ENCODE results near the gene SLC38A5.
A peak's percentile ranks its signal among the peaks of the same experiment; 100 is the strongest.
"Not testable (repeated sequence)": the region's sequence is repeated elsewhere in the genome, so short reads cannot be mapped to it uniquely, and the experiment has no call there.

Gene SLC38A5

DNA sequence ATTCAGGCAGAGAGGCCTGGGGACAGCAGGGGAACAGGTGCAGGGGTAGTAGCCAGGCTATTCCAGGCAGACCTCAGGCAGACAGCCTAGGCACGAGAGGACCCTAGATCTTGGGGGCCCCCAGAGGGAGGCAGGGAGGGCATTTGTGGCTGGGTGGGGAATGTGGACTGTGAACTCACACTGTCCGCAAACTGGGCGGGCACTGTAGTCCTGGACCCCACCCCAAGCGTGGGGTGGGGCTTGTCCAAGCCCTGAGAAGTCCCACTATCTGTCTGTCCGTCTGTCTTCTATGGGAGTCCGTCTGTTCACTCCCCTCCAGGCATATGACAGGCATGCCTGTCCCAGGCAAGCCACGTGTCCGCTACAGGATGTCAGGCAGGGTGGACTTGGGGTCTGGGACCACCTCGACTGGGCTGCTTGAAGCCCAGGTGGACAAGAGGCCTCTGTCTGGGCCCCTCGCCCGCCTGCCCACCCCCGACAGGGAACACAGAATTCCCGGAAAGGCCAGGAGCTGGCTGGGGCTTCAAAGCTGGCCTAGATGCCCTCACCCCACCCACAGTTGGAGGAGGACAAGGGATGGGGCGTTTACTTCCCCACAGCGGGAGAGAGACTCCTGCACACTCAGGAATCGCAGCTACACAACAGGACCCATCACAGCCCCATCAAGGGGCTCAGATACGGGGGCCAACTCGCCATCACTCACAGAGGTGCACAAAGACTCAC is at the start of gene SLC38A5:
SLC38A5 (minus strand) TSS at position 151 of the 723 bp plus-strand sequence. CDS start 2,336 bp downstream, outside the sequence.
- no peak for DNase-seq

DNA sequence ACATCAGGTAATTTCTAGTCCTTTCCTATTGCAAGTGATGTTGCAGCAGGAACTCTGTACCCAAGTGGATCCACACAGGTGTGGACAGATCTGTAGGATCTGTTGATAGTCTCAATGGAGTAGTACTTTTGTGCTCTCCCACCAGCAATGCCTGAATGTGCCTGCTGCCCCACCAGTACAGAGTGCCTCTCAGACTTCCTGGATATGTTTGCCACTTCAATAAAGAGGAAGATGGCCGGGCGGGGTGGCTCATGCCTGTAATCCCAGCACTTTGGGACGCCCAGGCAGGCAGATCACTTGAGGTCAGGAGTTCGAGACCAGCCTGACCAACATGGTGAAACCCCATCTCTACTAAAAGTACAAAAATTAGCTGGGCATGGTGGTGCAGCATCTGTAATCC is 49.4 kb upstream of the SLC38A5 start:
- DNase-seq = not testable (repeated sequence)

DNA sequence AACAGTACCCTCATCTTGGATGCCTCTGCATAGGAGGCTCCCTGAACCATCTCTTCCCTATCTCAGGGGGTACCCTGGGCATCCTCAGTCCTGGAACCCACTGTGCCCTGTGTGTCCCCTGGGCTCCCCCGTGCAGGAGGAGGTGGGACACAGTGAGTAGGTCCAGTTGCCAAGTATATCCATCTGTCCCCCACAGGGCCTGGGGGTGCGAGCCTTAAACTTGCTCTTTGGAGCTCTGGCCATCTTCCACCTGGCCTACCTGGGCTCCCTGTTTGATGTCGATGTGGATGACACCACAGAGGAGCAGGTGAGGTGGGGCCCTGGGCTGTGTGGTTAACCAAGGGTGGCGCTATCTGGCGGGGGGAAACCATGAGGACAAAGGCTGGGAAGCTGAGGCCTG is 46.9 kb upstream of the SLC38A5 start:
- DNase-seq = no peak

DNA sequence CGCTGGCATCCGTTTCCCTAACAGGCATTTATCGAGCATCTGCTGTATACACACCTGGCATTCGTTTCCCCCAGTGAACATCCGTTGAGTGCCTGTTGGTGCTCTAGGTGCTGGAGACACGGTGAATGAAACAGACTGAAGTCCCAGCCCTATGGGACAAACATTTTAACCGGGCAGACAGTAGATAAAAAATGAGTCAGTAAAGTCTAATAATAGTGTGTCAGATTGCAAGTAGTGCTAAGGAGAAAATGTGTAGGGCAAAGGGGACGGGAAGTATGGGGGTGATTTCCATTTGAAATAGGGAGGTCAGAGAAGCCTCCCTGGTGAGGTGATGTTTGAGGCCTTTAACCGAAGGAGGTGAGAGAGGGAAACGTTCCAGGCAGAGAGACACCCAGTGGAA is 46.2 kb upstream of the SLC38A5 start:
- no peak for DNase-seq

DNA sequence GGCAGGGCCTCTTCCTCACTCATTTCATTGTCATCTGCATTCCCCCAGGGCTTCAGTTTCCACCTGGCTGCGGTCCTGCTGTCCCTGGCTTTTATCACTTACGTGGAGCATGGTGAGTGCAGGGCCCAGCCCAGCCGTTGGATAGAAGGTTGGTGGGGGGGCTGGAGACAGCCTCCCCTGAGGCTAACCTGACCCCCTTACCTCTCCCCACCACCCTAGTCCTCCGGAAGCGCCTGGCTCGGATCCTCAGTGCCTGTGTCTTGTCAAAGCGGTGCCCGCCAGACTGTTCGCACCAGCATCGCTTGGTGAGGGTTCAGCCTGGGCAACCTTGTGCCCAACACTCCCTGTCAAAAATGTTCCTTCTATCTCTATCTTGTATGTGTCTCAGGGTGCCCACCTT is 45.8 kb upstream of the SLC38A5 start:
- DNase-seq = no peak

DNA sequence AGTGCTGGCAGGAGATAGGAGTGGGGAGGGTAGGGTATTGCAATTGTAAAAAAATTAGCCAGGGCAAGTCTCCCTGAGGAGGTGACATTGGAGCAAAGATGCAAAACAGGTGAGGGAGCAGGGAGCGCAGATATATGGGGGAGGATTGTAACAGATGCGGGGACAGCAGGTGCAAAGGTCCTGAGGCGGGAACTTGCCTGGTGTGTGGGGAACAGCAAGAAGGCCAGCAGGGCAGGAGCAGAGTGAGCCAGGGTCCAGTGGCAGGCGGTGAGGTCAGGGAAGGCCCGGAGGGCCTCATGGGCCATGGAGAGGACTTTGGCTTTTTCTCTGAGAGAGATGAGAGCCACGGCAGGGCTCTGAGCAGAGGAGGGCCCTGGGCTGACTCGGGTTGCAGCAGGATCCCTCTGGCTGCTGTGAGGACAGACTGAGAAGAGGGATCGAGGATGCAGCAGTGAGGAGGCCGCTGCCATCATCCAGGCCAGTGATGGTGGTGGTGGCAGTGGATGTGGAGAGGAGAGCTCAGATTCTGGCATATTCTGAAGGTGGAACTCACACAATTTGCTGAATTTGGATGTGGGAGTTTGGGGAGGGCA is 44.9 kb upstream of the SLC38A5 start:
- DNase-seq = no peak

DNA sequence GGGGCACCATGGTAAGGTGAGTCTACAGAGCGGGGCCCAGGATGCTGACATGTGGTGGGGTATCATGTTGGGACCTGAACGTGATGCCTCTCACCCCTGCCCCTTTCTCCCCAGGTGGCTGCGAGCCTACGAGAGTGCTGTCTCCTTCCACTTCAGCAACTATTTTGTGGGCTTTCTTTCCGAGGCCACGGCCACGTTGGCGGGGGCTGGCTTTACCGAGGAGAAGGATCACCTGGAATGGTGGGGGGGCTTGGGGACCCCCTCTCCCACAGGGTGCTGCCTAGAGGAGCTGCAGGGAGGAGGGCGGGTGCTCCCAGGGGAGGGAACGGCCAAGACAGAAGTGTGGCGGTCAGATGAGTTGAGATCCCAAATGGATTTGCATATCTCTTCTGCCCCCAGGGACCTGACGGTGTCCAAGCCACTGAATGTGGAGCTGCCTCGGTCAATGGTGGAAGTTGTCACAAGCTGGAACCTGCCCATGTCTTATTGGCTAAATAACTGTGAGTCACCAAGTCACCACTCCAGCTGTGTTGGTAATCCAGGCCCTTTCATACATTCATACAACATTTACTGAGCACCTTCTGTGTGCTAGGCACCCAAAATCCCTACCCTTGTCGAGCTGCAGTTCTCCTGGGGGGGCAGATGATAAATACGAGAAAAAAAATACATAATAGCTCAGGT is 44.2 kb upstream of the SLC38A5 start:
- no peak for DNase-seq

DNA sequence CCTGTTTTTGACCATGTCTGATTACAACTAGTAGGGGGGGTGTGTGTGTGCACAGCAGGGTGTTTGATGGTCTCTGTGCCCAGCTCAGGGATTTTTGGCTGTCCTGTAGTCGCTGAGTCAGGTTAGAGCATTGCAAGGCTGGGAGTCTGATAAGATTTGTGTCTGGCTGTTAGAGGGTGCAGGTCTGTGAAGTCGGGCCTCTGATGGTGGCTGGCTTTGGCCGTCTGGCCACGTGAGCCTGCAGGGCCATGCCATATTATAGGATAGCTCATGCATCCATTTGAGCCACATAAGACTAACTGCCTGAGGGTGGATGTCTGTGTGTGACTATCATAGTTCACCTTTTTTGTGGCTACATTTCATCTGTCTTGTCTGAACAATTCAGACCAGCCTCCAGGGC is 43.6 kb upstream of the SLC38A5 start:
- DNase-seq = no peak

DNA sequence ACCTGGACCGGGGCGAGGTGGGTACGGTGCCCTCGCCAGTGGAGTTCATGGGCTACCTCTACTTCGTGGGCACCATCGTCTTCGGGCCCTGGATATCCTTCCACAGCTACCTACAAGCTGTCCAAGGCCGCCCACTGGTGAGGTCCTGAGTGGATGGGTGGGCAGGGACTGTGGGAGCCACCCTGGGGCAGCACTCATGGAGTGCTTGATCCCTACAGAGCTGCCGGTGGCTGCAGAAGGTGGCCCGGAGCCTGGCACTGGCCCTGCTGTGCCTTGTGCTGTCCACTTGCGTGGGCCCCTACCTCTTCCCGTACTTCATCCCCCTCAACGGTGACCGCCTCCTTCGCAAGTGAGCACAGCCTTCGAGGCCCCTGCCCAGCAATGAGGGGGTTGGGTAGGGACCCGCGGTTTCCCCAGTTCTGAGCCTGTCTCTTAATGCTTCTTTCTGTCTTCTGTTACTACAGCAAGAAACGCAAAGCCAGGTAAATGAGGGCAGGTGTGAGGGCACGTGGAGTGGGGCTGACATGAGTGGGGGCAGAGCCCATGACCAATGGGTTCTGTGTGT is 42.4 kb upstream of the SLC38A5 start:
- no peak for DNase-seq

DNA sequence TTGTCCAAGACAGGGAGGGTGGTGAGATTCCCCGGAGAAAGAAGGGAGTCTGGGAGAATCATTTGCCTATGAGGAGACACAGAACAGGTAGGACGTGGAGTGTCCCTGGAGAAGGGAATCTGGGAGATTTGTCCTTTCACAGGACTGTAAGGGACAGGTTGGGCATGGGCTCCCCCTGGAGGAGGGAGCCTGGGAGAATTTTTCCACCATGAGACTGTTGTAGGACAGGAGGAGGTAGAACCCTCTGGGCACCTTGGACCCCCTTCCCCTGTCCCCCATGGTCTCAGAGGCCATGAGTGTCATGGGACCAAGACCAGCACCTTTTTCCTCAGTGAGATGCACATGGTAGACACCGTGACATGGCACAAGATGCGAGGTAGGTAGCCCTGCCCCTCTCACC is 41.5 kb upstream of the SLC38A5 start:
- DNase-seq = no peak

DNA sequence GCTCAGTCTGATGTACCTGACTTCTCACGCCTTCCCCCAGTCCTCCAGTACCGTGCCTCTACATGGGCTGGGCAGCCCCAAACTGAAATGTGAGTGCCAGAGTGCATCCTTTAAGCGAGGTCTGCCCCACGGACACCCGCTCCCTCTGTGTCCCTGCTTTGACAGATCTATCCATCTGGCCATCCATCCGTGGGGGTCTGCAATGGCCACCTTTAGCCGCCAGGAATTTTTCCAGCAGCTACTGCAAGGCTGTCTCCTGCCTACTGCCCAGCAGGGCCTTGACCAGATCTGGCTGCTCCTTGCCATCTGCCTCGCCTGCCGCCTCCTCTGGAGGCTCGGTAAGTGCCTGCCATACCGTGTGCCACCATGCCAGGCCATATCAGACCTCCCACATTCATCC is 39.6 kb upstream of the SLC38A5 start:
- DNase-seq = no peak

DNA sequence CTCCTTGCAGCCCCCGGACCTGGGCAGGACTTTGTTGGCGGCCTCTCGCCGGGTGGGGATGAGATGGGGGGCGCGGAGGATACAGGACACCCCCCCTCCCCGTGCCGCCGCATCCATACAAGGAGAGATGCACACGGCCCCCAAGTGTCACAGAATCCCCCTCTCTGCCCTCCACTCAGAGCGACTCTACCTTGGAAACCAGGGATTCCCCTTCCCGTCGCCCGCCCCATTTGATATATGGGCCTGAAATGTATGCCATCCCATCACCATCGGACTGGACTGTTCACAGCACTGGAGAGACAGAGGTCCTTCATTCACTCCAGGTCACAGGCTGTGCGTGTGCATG is 39.2 kb upstream of the SLC38A5 start:
- no peak for DNase-seq

DNA sequence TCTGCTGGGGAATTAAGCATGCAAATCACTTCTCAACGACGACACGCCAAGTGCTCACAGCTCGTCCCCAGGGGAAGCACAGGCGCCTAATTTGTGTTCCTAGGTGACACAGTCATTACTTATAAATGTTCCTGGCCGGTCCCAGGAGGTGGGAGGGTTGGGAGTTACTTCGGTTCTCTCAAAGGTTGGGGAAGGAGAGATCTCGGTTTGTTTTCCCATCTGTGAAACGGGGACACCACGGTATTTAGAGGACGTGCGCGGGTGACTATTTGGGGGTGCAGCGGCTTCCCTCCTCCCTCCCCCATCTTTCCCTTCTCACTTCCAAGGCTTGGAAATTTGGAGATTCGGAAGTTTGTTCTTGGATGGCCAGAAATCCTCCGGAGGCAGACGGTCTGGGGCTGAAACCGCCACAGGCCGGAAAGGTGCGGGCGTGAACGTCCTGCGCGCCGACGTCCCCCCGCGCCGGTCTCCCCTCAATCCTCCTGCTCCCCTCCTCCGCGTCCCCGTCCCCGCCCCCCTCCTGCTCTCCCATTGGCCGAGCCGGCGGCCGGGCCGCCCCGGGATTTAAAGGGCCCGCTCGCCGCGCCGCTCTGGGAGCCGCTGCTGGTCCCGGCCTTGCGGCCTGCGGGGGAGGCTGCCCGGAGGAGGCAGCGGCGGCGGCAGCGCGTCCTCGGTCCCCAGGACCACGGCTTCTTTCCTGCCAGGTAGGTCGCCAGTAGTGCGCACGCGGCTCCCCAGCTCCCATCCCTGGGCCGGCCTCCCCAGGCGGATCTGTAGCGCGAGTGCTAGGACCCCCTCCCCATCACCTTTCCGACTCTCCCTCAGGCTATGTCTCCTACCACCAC is 38.6 kb upstream of the SLC38A5 start, which contains the start of gene PORCN:
PORCN (plus strand) TSS at position 593 of the 845 bp plus-strand sequence. CDS start 829 bp downstream, outside the sequence.
- DNase-seq = no peak

DNA sequence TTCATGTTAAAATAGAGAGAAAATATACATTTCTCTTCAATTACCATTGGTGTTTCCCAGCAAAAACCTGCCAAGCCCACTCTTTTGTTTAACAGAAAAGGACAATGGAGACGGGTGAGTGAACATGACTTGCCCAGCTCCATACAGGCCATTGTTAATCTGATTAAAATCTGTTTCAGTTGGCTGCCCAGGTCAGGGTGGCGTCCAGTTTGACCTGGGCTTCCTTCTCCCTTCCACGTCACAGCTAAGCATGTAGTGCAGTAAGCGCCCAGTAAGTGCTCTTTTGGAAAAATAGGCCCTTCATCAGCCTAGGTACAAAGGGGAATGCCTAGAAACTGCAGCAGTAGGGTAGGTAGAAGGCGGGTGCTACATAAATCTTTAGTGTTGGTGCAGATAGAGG is 37.2 kb upstream of the SLC38A5 start:
- DNase-seq = no peak

DNA sequence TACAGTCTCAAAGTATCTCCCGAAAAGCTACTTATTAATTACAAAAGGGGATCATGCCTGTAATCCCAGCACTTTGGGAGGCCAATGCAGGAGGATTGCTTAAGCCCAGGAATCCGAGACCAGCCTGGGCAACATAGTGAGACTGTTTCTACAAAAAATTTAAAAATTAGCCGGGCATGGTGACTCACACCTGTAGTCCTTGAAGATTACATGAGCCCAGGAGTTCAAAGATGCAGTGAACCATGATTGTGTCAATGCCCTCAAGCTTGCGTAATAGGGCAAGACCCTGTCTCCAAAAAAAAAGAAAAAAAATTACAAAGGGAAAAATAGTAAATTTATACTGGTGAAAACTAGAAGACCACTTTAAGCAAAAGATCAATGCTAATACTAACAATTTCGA is 35.4 kb upstream of the SLC38A5 start:
- DNase-seq = no peak

DNA sequence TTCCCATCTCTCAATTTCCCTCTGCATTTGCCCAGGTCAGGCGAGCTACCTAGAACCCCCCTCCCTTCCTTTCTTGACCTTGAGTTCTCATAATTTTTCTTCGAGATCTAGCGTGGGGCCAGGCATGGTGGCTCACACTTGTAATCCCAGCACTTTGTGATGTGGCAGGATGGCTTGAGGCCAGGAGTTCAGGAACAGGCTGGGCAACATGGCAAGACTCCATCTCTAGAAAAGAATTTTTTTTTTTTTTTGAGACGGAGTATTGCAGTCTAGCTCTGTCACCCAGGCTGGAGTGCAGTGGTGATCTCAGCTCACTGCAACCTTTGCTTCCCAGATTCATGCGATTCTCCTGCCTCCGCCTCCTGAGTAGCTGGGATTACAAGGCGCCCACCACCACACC is 34.2 kb upstream of the SLC38A5 start:
- no peak for DNase-seq

DNA sequence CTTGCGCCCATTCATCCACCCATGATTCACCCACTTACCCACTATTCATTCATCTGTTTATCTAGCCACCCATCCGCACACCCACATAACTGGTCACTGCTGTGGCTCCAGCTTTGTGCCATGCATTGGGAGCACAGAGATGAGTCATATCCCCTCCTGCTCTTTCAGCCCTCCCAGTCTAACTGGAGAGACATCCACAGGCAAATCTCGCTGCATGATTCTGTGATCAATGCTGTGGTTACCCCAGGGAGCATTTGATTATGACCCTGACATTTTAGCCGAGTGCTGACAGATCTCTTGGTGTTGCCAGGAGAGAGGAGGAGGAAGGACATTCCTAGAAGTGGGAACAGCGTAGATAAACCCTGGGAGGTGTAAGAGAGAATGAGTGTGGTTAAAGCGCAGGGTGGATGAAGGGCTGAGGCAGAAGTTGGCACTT is 28.3 kb upstream of the SLC38A5 start:
- peak; percentile 90 for DNase-seq

DNA sequence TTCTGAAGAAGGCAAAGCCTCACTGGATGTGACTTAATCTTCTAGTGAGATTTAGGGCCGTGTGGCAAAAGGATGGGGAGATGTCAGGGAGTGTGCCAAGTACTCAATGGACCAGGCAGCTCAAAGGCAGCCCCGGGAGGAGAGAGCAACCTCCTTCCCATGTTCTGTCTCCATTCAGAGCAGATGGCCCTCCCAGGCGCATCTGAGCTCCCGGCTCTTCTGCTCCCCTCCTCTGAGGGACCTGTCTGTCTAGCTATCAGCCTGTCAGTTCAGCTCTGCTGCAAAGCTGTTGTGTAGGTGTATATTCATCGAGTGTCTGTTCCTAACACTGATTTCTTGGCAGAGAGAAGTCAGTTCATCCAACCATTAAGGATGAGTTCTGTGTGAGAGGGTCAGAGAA is 27.8 kb upstream of the SLC38A5 start:
- DNase-seq = no peak

DNA sequence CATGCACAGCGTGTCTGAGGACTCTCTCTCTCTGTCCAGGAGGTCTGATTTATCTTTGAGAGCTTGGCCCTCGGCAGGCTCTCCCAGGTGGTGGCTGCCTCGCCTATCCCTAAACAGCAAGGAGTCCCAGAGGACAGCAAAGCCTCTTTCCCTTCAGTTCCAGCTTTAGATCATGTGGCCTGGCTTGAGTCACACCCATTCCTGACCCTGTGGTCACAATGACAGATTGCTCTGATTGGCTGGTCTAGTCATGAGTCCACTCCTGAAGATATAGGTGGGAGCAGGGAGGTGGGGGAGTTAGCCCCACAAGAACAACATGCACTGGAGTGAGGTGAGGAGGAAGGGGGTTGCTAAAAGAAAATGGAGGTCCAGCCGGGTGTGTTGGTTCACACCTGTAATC is 26.6 kb upstream of the SLC38A5 start:
- no peak for DNase-seq

DNA sequence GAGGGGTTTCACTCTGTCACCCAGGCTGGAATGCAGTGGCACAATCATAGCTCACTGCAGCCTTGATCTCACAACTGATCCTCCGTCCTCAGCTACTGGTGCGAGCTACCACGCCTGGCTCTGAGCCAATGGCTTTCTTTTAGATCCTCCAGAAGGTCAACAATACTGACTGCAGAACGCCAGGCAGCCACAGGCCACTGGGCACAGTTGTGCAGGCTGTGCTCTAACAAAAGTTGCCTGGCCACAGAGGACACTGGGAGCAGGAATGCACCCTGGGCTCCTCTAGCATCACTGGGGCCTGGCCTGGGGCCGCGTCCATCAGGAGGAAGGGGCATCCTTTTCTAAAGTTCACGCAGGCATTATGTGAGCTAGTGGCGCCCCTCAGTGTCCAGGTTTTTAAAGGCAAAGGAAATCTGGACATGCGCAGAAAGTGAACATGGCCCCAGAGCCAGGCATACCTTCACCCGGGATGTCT is 23.9 kb upstream of the SLC38A5 start:
- DNase-seq = no peak

DNA sequence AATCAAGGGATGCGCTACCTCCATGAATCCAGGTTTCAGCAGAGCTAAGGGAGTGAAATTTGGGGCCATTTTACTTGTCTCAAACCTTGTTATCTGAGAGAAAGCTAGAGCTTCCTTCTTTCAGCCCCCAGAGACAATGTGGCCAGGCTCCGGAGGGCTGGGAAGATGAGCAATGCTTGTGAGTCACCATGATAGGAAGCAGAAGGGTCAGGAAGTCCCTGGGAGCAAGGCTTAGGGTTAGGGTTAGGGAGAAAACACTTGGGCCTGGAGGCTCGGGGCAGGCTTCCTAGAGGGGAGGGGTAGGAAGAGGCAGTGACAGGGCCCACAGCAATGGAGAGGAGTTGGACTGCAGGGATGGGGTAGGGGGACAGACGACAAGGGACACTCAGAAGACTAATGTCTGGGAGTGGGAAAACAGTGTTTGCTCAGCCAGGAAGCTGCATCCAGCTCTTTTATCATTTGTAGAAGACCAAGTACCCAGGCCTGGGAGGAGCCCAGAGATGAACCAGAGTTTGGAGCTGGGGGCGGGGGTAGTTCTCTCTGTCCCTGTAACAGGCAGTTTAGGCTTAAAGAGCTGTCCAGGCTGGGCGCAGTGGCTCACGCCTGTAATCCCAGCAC is 22.3 kb upstream of the SLC38A5 start:
- DNase-seq = no peak

DNA sequence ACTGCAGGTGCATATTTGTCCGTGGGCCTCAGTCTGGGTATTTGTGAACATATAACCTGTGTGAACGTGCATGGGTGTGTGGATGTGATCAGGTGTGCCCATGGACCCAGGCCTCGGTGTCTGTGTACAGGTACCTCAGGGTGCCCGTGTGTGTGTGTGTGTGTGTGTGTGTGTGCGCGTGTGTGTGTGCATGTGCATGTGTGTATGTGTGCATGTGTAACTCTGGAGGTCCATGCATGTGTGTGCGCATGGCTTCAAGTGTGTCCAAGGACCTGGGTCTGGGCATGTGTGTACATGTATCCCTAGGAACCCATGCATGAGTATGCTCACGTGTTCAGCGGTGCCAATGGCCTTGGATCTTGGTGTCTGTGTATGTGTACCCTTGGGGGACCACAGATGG is 21.7 kb upstream of the SLC38A5 start:
- no peak for DNase-seq

Data from kidney glomerular epithelial cell (primary cell).